C1 segment of cervical spinal cord (tissue), 14 donors: ENCODE results near the gene PRKCE.

Experiments
- DNase-seq, 14 donors: peaks; one replicate each; lab custom pipeline; 2025; lab: John Stamatoyannopoulos, UW

PRKCE gene

GRCh38 chr2:45725731-45726130 lies 74.3 kb downstream of the PRKCE start:
- no peak for DNase-seq

- no peak for DNase-seq
These were observed 74.7 kb downstream of the PRKCE start for GRCh38 chr2:45726188-45726587.

- no peak for DNase-seq
These were observed 77.0 kb downstream of the PRKCE start for GRCh38 chr2:45728458-45728942.

GRCh38 chr2:45729753-45730512 lies 78.5 kb downstream of the PRKCE start:
- DNase-seq = no peak

- no peak for DNase-seq
These were observed 79.7 kb downstream of the PRKCE start for GRCh38 chr2:45731141-45731540.

GRCh38 chr2:45732436-45732835 lies 81.0 kb downstream of the PRKCE start:
- no peak for DNase-seq

- DNase-seq = no peak
These were observed 81.5 kb downstream of the PRKCE start for GRCh38 chr2:45732946-45733345.

- DNase-seq = no peak
These were observed 82.9 kb downstream of the PRKCE start for GRCh38 chr2:45734336-45734735.

GRCh38 chr2:45734952-45735351 lies 83.5 kb downstream of the PRKCE start:
- DNase-seq = no peak

GRCh38 chr2:45736757-45737704 lies 85.6 kb downstream of the PRKCE start:
- DNase-seq = no peak

GRCh38 chr2:45739796-45740485 lies 88.5 kb downstream of the PRKCE start:
- no peak for DNase-seq

GRCh38 chr2:45741161-45741850 lies 89.8 kb downstream of the PRKCE start:
- peak in 1 of 14 donors; percentile 82 for DNase-seq

- no peak for DNase-seq
These were observed 92.3 kb downstream of the PRKCE start for GRCh38 chr2:45743531-45744396.

GRCh38 chr2:45745231-45745630 lies 93.8 kb downstream of the PRKCE start:
- no peak for DNase-seq

- DNase-seq = no peak
These were observed 95.4 kb downstream of the PRKCE start for GRCh38 chr2:45746888-45747287.

- no peak for DNase-seq
These were observed 95.9 kb downstream of the PRKCE start for GRCh38 chr2:45747363-45747762.

GRCh38 chr2:45748239-45748638 lies 96.8 kb downstream of the PRKCE start:
- peak in 1 of 14 donors; percentile 8 for DNase-seq

- DNase-seq = no peak
These were observed 98.5 kb downstream of the PRKCE start for GRCh38 chr2:45750001-45750400.

- no peak for DNase-seq
These were observed 99.0 kb downstream of the PRKCE start for GRCh38 chr2:45750484-45750883.

- DNase-seq = no peak
These were observed 101.9 kb downstream of the PRKCE start for GRCh38 chr2:45753381-45753780.
